ENCODE results near the gene NPM1.

DNA sequence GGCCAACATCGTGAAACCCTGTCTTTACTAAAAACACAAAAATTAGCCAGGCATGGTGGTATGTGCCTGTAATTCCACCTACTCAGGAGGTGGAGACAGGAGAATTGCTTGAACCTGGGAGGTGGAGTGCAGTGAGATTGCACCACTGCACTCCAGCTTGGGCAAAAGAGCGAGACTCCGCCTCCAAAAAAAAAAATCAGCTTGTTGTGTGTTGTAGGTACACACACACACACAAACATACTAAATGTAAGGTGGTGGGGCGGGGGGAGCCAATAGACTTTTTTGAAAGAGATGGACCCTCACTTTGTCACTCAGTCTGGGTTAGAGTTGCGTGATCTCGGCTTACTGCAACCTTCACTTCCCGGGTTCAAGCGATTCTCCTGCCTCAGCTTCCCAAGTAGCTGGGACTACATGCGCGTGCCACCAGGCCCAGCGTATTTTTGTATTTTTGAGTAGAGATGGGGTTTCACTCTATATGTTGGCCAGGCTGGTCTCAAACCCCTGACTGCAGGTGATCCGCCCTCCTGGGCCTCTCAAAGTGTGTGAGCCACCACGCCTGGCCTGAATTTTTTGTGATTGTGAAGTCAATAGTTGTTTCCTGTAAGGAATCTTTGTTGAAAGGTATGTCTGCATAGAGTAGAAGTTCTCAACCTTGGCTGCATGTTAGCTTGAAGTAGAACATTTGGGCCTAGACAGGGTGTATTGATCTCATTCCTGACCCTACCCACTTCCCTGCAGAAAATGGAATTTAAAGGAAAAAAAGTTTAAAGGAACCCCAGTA is 13.7 kb downstream of the NPM1 start:
- no peak for TF ChIP-seq CTCF (IDR thresholded peaks at IDR 0.05)
- TF ChIP-seq POLR2A (IDR thresholded peaks at IDR 0.05) = no peak

Measured in uterus (tissue), 2 donors.